PC-3 (cell line): ENCODE measurements around the gene CSRP3. TPM values are rescaled to one million over a fixed set of nuclear protein-coding genes. Genes with fewer than 3 reads are reported as not detected.

Experiments
- ATAC-seq: fragments of 200-7000 bp; cut with Tn5 transposase; 2 replicates; pipeline ENCODE4 v1.9.1; 2020; ENCODE audit warnings: mild to moderate bottlenecking, moderate library complexity
- BruUV-seq: library from RNA; stranded (reverse); fragments of 400-500 nt; replicated peaks from 2 replicates; lab custom pipeline; 2021; lab: Mats Ljungman, UMichigan
- CTCF ChIA-PET: fragments of 300-600 bp; sonication (Branson Sonifier 250); formaldehyde crosslinking; loops from one replicate; lab custom pipeline; 2022; ENCODE audit warnings: antibody characterized with exemption; lab: Charles Lee
- POLR2A ChIA-PET: fragments of 300-600 bp; sonication (Branson Sonifier 250); formaldehyde crosslinking; loops from one replicate; lab custom pipeline; 2022; ENCODE audit warnings: antibody characterized with exemption; ENCODE audit not compliant: unreplicated experiment; lab: Charles Lee
- DNase-seq: peaks from one replicate; pipeline ENCODE4 v3.0.0-alpha.2; 2015
- H2AFZ ChIP-seq: fragments of 300-600 bp; sonication (generic); 2 replicates; pipeline ENCODE4 v1.6.0; 2016; ENCODE audit warnings: antibody characterized with exemption, low read length
- H3F3A ChIP-seq: fragments of 300-600 bp; sonication (generic); one replicate; pipeline ENCODE4 v1.6.0; 2017; ENCODE audit warnings: antibody characterized with exemption, low read length, control low read depth, mild to moderate bottlenecking; ENCODE audit not compliant: unreplicated experiment
- H3K27ac ChIP-seq: fragments of 300-600 bp; sonication (generic); 2 replicates; pipeline ENCODE4 v1.5.1; 2016; ENCODE audit warnings: mild to moderate bottlenecking, low read length
- H3K27me3 ChIP-seq: fragments of 300-600 bp; sonication (generic); 2 replicates; pipeline ENCODE4 v1.6.1; 2016; ENCODE audit warnings: low read length, mixed read lengths
- H3K36me3 ChIP-seq: fragments of 300-600 bp; sonication (generic); 2 replicates; pipeline ENCODE4 v1.6.1; 2016; ENCODE audit warnings: low read depth, mixed run types, low read length, mixed read lengths
- H3K4me1 ChIP-seq: fragments of 300-600 bp; sonication (generic); 2 replicates; pipeline ENCODE4 v1.5.1; 2016; ENCODE audit warnings: low read length; ENCODE audit not compliant: insufficient read depth
- H3K4me2 ChIP-seq: fragments of 300-600 bp; sonication (generic); 2 replicates; pipeline ENCODE4 v1.6.0; 2016; ENCODE audit warnings: low read length
- H3K4me3 ChIP-seq: fragments of 300-600 bp; sonication (generic); 2 replicates; pipeline ENCODE4 v1.5.1; 2016; ENCODE audit warnings: mild to moderate bottlenecking, low read length, mixed read lengths
- H3K79me2 ChIP-seq: fragments of 300-600 bp; sonication (generic); 2 replicates; pipeline ENCODE4 v1.6.1; 2017; ENCODE audit warnings: low read length, mixed read lengths
- H3K9ac ChIP-seq: fragments of 300-600 bp; sonication (generic); 2 replicates; pipeline ENCODE4 v1.6.0; 2016; ENCODE audit warnings: mild to moderate bottlenecking, low read length
- H3K9me2 ChIP-seq: fragments of 300-600 bp; sonication (generic); replicated peaks from 2 replicates; pipeline ENCODE4 v1.6.1; 2016; ENCODE audit warnings: mixed run types, low read length, mixed read lengths
- H3K9me3 ChIP-seq: fragments of 300-600 bp; sonication (generic); 2 replicates; pipeline ENCODE4 v1.6.1; 2016; ENCODE audit warnings: low read length, mixed read lengths
- H4K20me1 ChIP-seq: fragments of 300-600 bp; sonication (generic); 2 replicates; pipeline ENCODE4 v1.6.1; 2016; ENCODE audit warnings: low read length, mixed read lengths
- EZH2 ChIP-seq: fragments of 300-600 bp; sonication (generic); IDR thresholded peaks from one replicate; pipeline ENCODE4 v1.6.1; 2017; ENCODE audit warnings: antibody characterized with exemption, mild to moderate bottlenecking, low read length; ENCODE audit not compliant: unreplicated experiment
- EZH2phosphoT487 ChIP-seq: fragments of 300-600 bp; sonication (generic); IDR thresholded peaks from 2 replicates; pipeline ENCODE4 v1.6.1; 2018; ENCODE audit warnings: mild to moderate bottlenecking, antibody characterized with exemption, low read length, borderline replicate concordance
- intact Hi-C: fragments of 100-400 bp; cut with micrococcal nuclease; formaldehyde crosslinking; loops from 2 replicates; pipeline ENCODE4 v1.9.0; 2023
- total RNA-seq: library from RNA; depleted of rRNA; stranded (reverse); fragments of >200 nt; gene quantifications from 2 replicates; pipeline ENCODE4 v1.2.3, GENCODE V29; 2014
- TF ChIP-seq, protein P1 (sequence below): fragments of 300-600 bp; sonication (generic); conservative IDR thresholded peaks from 2 replicates; pipeline ENCODE4 v1.5.1; 2017; ENCODE audit warnings: antibody characterized with exemption, low read depth, mild to moderate bottlenecking, low read length

CSRP3 gene
- total RNA-seq, 1 experiment from 2014 or later = not detected

DNA sequence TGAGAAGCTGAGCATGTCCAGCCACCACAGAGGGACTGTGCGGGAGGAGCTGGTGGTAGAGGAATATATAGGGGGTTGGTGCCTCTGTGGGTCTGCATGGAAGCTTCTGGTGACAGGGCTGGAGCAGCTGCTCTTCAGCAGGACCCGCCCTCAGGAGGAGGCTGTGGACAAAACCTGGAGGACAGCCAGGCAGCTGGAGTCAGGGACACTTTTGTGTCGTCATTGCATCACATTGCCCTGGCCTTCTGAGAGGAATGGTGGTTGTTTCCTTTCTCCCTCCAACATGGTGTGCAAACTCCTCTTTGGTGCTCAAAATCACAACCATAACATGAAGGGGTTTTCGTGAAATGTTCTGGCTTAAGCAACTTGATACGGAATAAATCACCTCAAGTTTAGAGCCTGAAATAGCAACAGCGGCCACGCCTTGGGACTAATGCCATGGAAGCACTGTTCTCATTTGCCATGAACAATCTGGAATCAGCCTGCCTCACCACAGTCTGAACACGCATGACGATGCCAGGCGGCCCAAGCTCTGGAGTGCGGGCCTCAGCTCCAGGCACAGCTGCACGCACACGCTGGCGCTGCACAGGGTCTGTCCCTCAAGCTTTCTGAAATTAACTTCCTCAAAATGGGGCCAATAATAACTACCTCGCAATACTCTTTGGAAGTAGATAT lies 17.1 kb upstream of the CSRP3 start:
- no peak overlapping the region for H3K9ac ChIP-seq
- no peak for DNase-seq
- H3K79me2 ChIP-seq = no peaks in the 10 kb centered on the region
- no peaks in the 10 kb centered on the region for H3K27me3 ChIP-seq
- ChIA-PET CTCF (no interaction called here), POLR2A (no interaction called here)
- peaks cover 9% of the 10 kb centered on the region; the same call in 1 of the 2 replicates for H3K36me3 ChIP-seq
- TF ChIP-seq EZH2 (no peak), EZH2phosphoT487 (no peak)
- TF ChIP-seq, protein P1, sequence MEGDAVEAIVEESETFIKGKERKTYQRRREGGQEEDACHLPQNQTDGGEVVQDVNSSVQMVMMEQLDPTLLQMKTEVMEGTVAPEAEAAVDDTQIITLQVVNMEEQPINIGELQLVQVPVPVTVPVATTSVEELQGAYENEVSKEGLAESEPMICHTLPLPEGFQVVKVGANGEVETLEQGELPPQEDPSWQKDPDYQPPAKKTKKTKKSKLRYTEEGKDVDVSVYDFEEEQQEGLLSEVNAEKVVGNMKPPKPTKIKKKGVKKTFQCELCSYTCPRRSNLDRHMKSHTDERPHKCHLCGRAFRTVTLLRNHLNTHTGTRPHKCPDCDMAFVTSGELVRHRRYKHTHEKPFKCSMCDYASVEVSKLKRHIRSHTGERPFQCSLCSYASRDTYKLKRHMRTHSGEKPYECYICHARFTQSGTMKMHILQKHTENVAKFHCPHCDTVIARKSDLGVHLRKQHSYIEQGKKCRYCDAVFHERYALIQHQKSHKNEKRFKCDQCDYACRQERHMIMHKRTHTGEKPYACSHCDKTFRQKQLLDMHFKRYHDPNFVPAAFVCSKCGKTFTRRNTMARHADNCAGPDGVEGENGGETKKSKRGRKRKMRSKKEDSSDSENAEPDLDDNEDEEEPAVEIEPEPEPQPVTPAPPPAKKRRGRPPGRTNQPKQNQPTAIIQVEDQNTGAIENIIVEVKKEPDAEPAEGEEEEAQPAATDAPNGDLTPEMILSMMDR = no peak
- no peak overlapping the region for H3K4me3 ChIP-seq
- no peak for ATAC-seq
- H4K20me1 ChIP-seq = no peaks in the 10 kb centered on the region
- no peak overlapping the region for H2AFZ ChIP-seq
- no peak overlapping the region for H3K4me2 ChIP-seq
- intact Hi-C loops = loop anchor here (2.0 kb wide), 1 partner anchor 14 kb away; no protein-coding TSS in a partner anchor
- no peaks in the 10 kb centered on the region for H3K9me3 ChIP-seq
- H3K9me2 ChIP-seq = no peaks in the 10 kb centered on the region
- H3K4me1 ChIP-seq = peaks cover 9% of the 10 kb centered on the region; the same call in 1 of the 2 replicates
- no peaks in the 10 kb centered on the region for H3F3A ChIP-seq
- BruUV-seq = no TSS peak
- H3K27ac ChIP-seq = no peak overlapping the region

DNA sequence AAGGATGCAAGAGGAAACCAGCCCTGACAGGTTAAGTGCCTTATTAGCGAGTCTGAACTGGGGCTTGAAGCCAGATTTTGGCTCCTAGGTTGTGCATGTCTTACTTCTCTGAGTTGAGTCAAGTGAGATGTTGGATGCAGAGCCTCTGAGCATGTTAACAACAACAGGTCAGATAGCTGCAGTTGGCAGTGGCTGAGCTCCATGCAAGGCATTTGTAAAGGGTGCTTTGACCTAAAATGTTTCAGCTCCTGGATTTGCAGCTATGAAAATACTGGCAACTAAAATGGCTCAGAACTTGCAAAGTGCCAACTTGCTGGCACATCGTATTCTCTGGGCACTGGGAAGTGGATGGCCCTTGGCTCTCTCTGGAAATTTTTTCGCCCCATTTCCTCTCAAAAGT lies 16.4 kb upstream of the CSRP3 start:
- Histone ChIP-seq H3K79me2 (no peaks in the 10 kb centered on the region), H3K4me3 (no peak overlapping the region), H3K9me2 (no peaks in the 10 kb centered on the region), H3K9me3 (no peaks in the 10 kb centered on the region), H4K20me1 (no peaks in the 10 kb centered on the region), H3K36me3 (0 out of 2 replicates have a peak, but pooled peaks cover 5% of the 10 kb centered on the region), H2AFZ (no peak overlapping the region), H3K27me3 (no peaks in the 10 kb centered on the region), H3K9ac (no peak overlapping the region), H3K4me2 (no peak overlapping the region), H3F3A (no peaks in the 10 kb centered on the region), H3K4me1 (peaks cover 9% of the 10 kb centered on the region; the same call in 1 of the 2 replicates), H3K27ac (no peak overlapping the region)
- ATAC-seq (no peak), DNase-seq (no peak)
- intact Hi-C loops = loop anchor here (2.0 kb wide), 1 partner anchor 15 kb away; no protein-coding TSS in a partner anchor
- BruUV-seq = no TSS peak
- TF ChIP-seq, protein P1 = no peak
- TF ChIP-seq EZH2 = no peak
- no peak for TF ChIP-seq EZH2phosphoT487
- POLR2A ChIA-PET = no interaction called here
- CTCF ChIA-PET = no interaction called here
